Mucosa of descending colon (tissue), 3 donors: ENCODE results near the gene PRSS16. TPM values are rescaled to one million over a fixed set of nuclear protein-coding genes. Genes with fewer than 3 reads are reported as not detected.

ENCODE experiments used
- ATAC-seq: fragments of 200-7000 bp; cut with Tn5 transposase; one replicate; pipeline ENCODE4 v1.9.1; 2020; ENCODE audit warnings: mild to moderate bottlenecking, moderate library complexity
- DNase-seq, 3 donors: peaks; one replicate each; pipeline ENCODE4 v3.0.0-alpha.2; 2020
- H3K36me3 ChIP-seq: fragments of 200-600 bp; one replicate; pipeline ENCODE4 v1.8.0; 2021; ENCODE audit warnings: low read depth, mild to moderate bottlenecking
- H3K4me1 ChIP-seq: fragments of 200-600 bp; one replicate; pipeline ENCODE4 v1.8.0; 2021; ENCODE audit warnings: low read depth, mild to moderate bottlenecking
- H3K4me3 ChIP-seq: fragments of 200-600 bp; one replicate; pipeline ENCODE4 v1.8.0; 2021; ENCODE audit warnings: mild to moderate bottlenecking
- H3K9me3 ChIP-seq: fragments of 200-600 bp; one replicate; pipeline ENCODE4 v1.8.0; 2021; ENCODE audit warnings: mild to moderate bottlenecking
- CTCF ChIP-seq: fragments of 200-600 bp; IDR thresholded peaks from one replicate; pipeline ENCODE4 v1.8.0; 2022; ENCODE audit warnings: antibody characterized with exemption, mild to moderate bottlenecking
- intact Hi-C, 2 donors: fragments of 100-400 bp; cut with DNase I in 1 of 2; cut with micrococcal nuclease in 1 of 2; formaldehyde crosslinking; loops; one replicate each; pipeline versions ENCODE4 v1.11.0 to v1.11.1; 2022; cut with DNase I, micrococcal nuclease
- total RNA-seq, 3 donors: library from RNA; stranded (reverse); fragmentation: NEBNext Ultra II Directional in 2 of 3; extraction: Animal tissue kit (Norgen Biotek cat#: 25700) in 2 of 3; gene quantifications; one replicate each; pipeline versions ENCODE4 v1.2.1 to v1.2.4, GENCODE V29; 2021 to 2023
- donor health status: DM: no; HTN: no; CAD: no; lungs with moderate emphysema.
- donor health status: DM: no; HTN: no; CAD: no.
- donor health status: DM: no; HTN: yes; CAD: no.

The PRSS16 gene
- total RNA-seq, 3 donors from 2014 or later, result 13.0 to 32.1 (median 22.4) TPM

- H3K36me3 ChIP-seq, result no peaks in the 10 kb centered on the region
- intact Hi-C loops, result no loop called here
- no peak overlapping the region for H3K4me3 ChIP-seq
- peak; percentile 27 for ATAC-seq
- H3K4me1 ChIP-seq, result peaks cover 4% of the 10 kb centered on the region
- H3K9me3 ChIP-seq, result no peaks in the 10 kb centered on the region
- no peak for TF ChIP-seq CTCF
- DNase-seq, result no peak
Observed at GRCh38 chr6:27238010-27238983, 9.2 kb upstream of the PRSS16 start.

- H3K4me3 ChIP-seq, result no peak overlapping the region
- no peak for ATAC-seq
Observed at GRCh38 chr6:27239258-27239657, 8.2 kb upstream of the PRSS16 start.

DNA sequence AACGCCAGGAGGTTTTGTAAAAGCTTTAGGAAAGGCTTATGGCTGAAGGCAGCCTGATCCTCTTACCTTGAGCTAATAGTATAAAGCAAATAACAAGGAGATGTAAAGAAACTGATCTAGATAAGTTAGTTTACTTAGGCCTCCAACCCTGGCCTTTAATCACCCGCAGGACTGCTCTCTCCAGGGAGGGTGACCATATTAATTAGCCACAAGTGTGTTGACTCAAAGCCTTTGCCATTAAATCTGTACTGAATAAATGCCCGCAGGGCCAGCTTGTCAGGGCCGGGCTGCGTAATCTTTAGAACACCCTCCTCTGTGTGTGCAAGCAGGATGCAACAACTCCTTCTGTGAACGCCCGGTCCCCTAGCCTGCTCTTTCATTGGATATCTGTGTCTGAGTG, 6.1 kb upstream of the PRSS16 start:
- DNase-seq, result no peak
- H3K4me3 ChIP-seq, result no peak overlapping the region
- no peaks in the 10 kb centered on the region for H3K9me3 ChIP-seq
- H3K4me1 ChIP-seq, result peaks cover 4% of the 10 kb centered on the region
- no peak for ATAC-seq
- no peak for TF ChIP-seq CTCF
- intact Hi-C loops, result no loop called here
- H3K36me3 ChIP-seq, result no peaks in the 10 kb centered on the region

More at GRCh38 chr6:27239258-27239657, 8.2 kb upstream of the PRSS16 start:
- intact Hi-C loops, result no loop called here
- Histone ChIP-seq H3K4me1 (peaks cover 4% of the 10 kb centered on the region), H3K9me3 (no peaks in the 10 kb centered on the region), H3K36me3 (no peaks in the 10 kb centered on the region)
- no peak for DNase-seq
- TF ChIP-seq CTCF, result no peak

DNA sequence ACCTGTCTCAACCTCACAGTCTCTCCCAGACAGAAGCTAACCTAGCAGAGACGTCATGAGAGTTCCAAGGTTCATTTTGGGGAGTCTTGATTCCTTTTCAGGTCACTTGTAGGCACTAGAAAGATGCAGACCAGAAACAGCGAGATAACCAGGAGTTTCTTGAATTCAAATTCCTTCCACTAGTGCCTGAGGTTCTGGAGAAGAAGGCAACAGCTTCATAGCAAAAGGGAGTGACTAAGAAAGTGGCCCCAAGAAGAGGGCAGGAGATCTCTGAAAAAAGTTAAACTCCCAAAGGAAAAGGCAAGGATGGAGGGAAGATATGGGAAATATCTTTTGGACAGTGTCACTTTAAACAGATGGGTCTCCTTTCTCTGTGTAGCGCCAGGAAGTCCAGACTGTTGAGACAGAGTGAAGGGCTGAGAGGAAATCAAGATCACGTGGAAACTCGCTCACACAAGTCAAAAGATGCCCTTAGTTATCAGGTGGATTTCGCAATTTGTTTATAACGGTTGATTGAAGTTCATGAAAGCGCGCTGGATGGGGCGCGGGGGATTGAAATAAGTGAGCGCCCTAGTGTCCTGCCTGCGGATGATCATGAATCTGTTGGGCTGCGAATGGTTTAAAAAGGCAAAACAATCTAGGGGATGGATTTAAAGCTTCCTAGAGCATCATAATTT, 4.8 kb upstream of the PRSS16 start:
- no peak for TF ChIP-seq CTCF
- H3K36me3 ChIP-seq, result no peaks in the 10 kb centered on the region
- no peak for ATAC-seq
- no peaks in the 10 kb centered on the region for H3K9me3 ChIP-seq
- H3K4me3 ChIP-seq, result no peak overlapping the region
- DNase-seq, result no peak
- intact Hi-C loops, result no loop called here
- peaks cover under 1% of the 10 kb centered on the region for H3K4me1 ChIP-seq

DNA sequence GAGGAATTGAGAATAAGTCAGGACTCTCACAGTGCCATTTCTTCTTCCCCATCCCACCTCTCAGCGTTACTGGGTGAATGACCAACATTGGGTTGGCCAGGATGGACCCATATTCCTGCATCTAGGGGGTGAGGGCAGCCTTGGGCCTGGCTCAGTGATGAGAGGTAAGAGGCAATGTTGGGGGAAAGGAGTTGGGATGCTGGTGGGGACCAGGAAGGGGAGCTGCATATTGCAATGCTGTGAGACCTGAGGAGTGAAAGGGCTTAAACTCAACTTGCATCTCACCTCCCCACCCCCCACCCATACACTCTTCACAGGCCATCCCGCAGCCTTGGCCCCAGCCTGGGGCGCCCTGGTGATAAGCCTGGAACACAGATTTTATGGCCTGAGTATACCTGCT, 1.3 kb downstream of the PRSS16 start:
- no peaks in the 10 kb centered on the region for H3K9me3 ChIP-seq
- no peak for ATAC-seq
- no peak overlapping the region for H3K4me3 ChIP-seq
- intact Hi-C loops, result no loop called here
- peak in 1 of 3 donors; percentile 35 for DNase-seq
- H3K36me3 ChIP-seq, result no peaks in the 10 kb centered on the region
- TF ChIP-seq CTCF, result no peak
- H3K4me1 ChIP-seq, result peaks cover 4% of the 10 kb centered on the region
